Fibroblast of gingiva (primary cell): Measurements from ENCODE around the gene MBOAT7.
"Not testable (repeated sequence)": the region's sequence is repeated elsewhere in the genome, so short reads cannot be mapped to it uniquely, and the experiment has no call there.

ENCODE experiments used
- DNase-seq: peaks from one replicate; pipeline ENCODE4 v3.0.0-alpha.2; 2011; ENCODE audit warnings: low read depth

The MBOAT7 gene

GRCh38 chr19:54209058-54209810 is 19.9 kb upstream of the MBOAT7 start:
- no peak for DNase-seq

- no peak for DNase-seq
Measured at GRCh38 chr19:54208784-54209057, 19.3 kb upstream of the MBOAT7 start.

- DNase-seq, result peak; percentile 72
Measured at GRCh38 chr19:54207983-54208783, 18.8 kb upstream of the MBOAT7 start.

GRCh38 chr19:54207676-54207982 is 18.2 kb upstream of the MBOAT7 start:
- DNase-seq, result no peak

GRCh38 chr19:54207193-54207592 is 17.8 kb upstream of the MBOAT7 start:
- not testable (repeated sequence) for DNase-seq

- no peak for DNase-seq
Measured at GRCh38 chr19:54206831-54207177, 17.4 kb upstream of the MBOAT7 start.

GRCh38 chr19:54206030-54206830 is 16.9 kb upstream of the MBOAT7 start:
- DNase-seq, result no peak

- no peak for DNase-seq
Measured at GRCh38 chr19:54204767-54205468, 15.5 kb upstream of the MBOAT7 start.

GRCh38 chr19:54203151-54203611 is 13.8 kb upstream of the MBOAT7 start:
- DNase-seq, result no peak

- DNase-seq, result no peak
Measured at GRCh38 chr19:54201980-54202379, 12.6 kb upstream of the MBOAT7 start.

GRCh38 chr19:54201172-54201701 is 11.9 kb upstream of the MBOAT7 start:
- no peak for DNase-seq

- DNase-seq, result no peak
Measured at GRCh38 chr19:54199401-54199800, 10.0 kb upstream of the MBOAT7 start.

GRCh38 chr19:54197121-54197520 is 7.7 kb upstream of the MBOAT7 start:
- no peak for DNase-seq

GRCh38 chr19:54196536-54196935 is 7.2 kb upstream of the MBOAT7 start:
- DNase-seq, result no peak

GRCh38 chr19:54194463-54194862 is 5.1 kb upstream of the MBOAT7 start:
- not testable (repeated sequence) for DNase-seq

- DNase-seq, result no peak
Measured at GRCh38 chr19:54193011-54193410, 3.6 kb upstream of the MBOAT7 start.

- no peak for DNase-seq
Measured at GRCh38 chr19:54191811-54192453, 2.6 kb upstream of the MBOAT7 start.

GRCh38 chr19:54191011-54191810 is 1.8 kb upstream of the MBOAT7 start, which contains the start of gene TSEN34:
Gene TSEN34, plus strand, starts transcription at chr19:54191308. Its CDS starts 57 bp downstream, at chr19:54191365.
- DNase-seq, result peak; percentile 36

- DNase-seq, result peak; percentile 99
Measured at GRCh38 chr19:54190503-54191010, 1.2 kb upstream of the MBOAT7 start.
